CD4-positive, alpha-beta memory T cell (primary cell): ENCODE measurements around the gene TMEM178B. TPM values are rescaled to one million over a fixed set of nuclear protein-coding genes. Genes with fewer than 3 reads are reported as not detected.

Source experiments
- CTCF ChIA-PET: fragments of 350-600 bp; sonication (Branson Sonifier 250); formaldehyde crosslinking; loops from one replicate; lab custom pipeline; 2021; ENCODE audit warnings: inconsistent platforms; ENCODE audit not compliant: partially characterized antibody; lab: Charles Lee
- POLR2A ChIA-PET: fragments of 350-600 bp; sonication (Branson Sonifier 250); formaldehyde crosslinking; loops from one replicate; lab custom pipeline; 2021; ENCODE audit not compliant: partially characterized antibody; lab: Charles Lee
- DNase-seq, 5 donors: peaks; one replicate each; pipeline versions ENCODE4 v3.0.0 to v3.0.0-alpha.2; 2020 to 2022; ENCODE audit warnings: mixed read lengths in 1 of 5
- H3K27ac ChIP-seq: one replicate; pipeline ENCODE4 v1.7.0; 2013; ENCODE audit warnings: low read depth, low read length
- H3K27me3 ChIP-seq: 2 replicates; pipeline ENCODE4 v1.7.0; 2013; ENCODE audit warnings: mild to moderate bottlenecking, low read length, moderate library complexity; ENCODE audit not compliant: insufficient read depth
- H3K36me3 ChIP-seq: 2 replicates; pipeline ENCODE4 v1.7.0; 2013; ENCODE audit warnings: mild to moderate bottlenecking, low read length, moderate library complexity; ENCODE audit not compliant: insufficient read depth
- H3K4me1 ChIP-seq: 2 replicates; pipeline ENCODE4 v1.7.0; 2013; ENCODE audit warnings: mild to moderate bottlenecking, low read length, moderate library complexity; ENCODE audit not compliant: insufficient read depth
- H3K4me3 ChIP-seq, 2 donors: one replicate each; pipeline ENCODE4 v1.7.0; 2013; ENCODE audit warnings: low read length in 2 of 2, mild to moderate bottlenecking in 1 of 2
- H3K9me3 ChIP-seq, 2 donors: one replicate each; pipeline ENCODE4 v1.7.0; 2013; ENCODE audit warnings: low read length in 2 of 2, control low read depth in 1 of 2; ENCODE audit not compliant: control insufficient read depth in 1 of 2
- H3K27ac Mint-ChIP-seq, 7 donors: one replicate each; pipeline ENCODE4 v1.8.0; 2020 to 2021; ENCODE audit warnings: mixed read lengths in 7 of 7, mild to moderate bottlenecking in 6 of 7, inconsistent platforms in 3 of 7, moderate library complexity in 3 of 7
- H3K27me3 Mint-ChIP-seq, 2 donors: one replicate each; pipeline ENCODE4 v1.8.0; 2020 to 2021; ENCODE audit warnings: mixed read lengths in 2 of 2
- H3K36me3 Mint-ChIP-seq, 2 donors: one replicate each; pipeline ENCODE4 v1.8.0; 2020 to 2021; ENCODE audit warnings: mixed read lengths in 2 of 2, inconsistent platforms in 1 of 2, mild to moderate bottlenecking in 1 of 2
- H3K4me1 Mint-ChIP-seq, 4 donors: one replicate each; pipeline ENCODE4 v1.8.0; 2020 to 2021; ENCODE audit warnings: mixed read lengths in 4 of 4, mild to moderate bottlenecking in 1 of 4
- H3K4me3 Mint-ChIP-seq, 8 donors: one replicate each; pipeline ENCODE4 v1.8.0; 2020 to 2021; ENCODE audit warnings: mixed read lengths in 8 of 8, mild to moderate bottlenecking in 7 of 8, moderate library complexity in 6 of 8, inconsistent platforms in 3 of 8
- H3K9me3 Mint-ChIP-seq, 8 donors: one replicate each; pipeline ENCODE4 v1.8.0; 2020 to 2021; ENCODE audit warnings: mixed read lengths in 8 of 8, mild to moderate bottlenecking in 5 of 8, inconsistent platforms in 3 of 8, moderate library complexity in 1 of 8
- intact Hi-C: fragments of 100-400 bp; cut with micrococcal nuclease; formaldehyde crosslinking; loops from one replicate; pipeline ENCODE4 v1.15.1; 2023
- polyA plus RNA-seq, 2 donors: library from polyadenylated mRNA; unstranded; fragments of 300-500 nt; fragmentation: Illumina TruSeq; gene quantifications; one replicate each; pipeline ENCODE4 v1.2.3, GENCODE V29; 2021
- total RNA-seq, 2 experiments: library from RNA; stranded (reverse); gene quantifications; one replicate each; pipeline ENCODE4 v1.2.3, GENCODE V29; 2021

The TMEM178B gene
- total and polyA plus RNA-seq, 4 experiments from 2014 or later = 0.20 to 0.89 (median 0.49) TPM

DNA sequence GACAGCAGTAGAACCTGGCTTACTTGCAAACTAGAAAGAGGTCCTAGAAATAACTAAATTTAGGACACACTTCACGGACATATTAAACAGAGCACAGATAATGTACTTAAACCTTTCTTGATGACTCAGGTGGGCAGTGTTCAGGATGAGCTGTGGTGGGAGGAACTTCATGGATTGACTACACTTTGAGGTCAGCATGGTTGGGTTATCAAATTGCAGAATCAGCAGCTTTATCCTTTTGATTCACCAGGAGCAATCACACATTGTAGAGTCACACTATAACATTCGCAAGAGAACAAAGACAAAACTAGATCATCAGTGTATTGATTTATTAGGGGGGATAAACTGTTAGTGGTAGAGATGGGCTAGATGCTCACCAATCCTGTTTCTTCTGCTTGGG, 438.7 kb downstream of the TMEM178B start:
- H3K27me3 ChIP-seq = peaks cover 7% of the 10 kb centered on the region
- H3K36me3 ChIP-seq = no peaks in the 10 kb centered on the region
- H3K4me1 Mint-ChIP-seq = peaks cover 7 to 16% (median 11%) of the 10 kb centered on the region in 4 donors
- intact Hi-C loops = no loop called here
- H3K4me3 ChIP-seq = no peak overlapping the region
- ChIA-PET CTCF (no interaction called here), POLR2A (no interaction called here)
- peak overlapping the region in 7 of 8 donors; percentile 68 to 81 (median 80) for H3K4me3 Mint-ChIP-seq
- no peak for DNase-seq
- H3K4me1 ChIP-seq = peaks cover 4% of the 10 kb centered on the region
- H3K9me3 ChIP-seq = no peaks in the 10 kb centered on the region
- H3K27me3 Mint-ChIP-seq = peaks cover 41 to 44% of the 10 kb centered on the region in 2 donors
- no peak overlapping the region for H3K27ac ChIP-seq
- no peaks in the 10 kb centered on the region for H3K36me3 Mint-ChIP-seq
- no peak overlapping the region for H3K27ac Mint-ChIP-seq
- peaks cover 2 to 10% (median 8%) of the 10 kb centered on the region in 8 donors for H3K9me3 Mint-ChIP-seq

DNA sequence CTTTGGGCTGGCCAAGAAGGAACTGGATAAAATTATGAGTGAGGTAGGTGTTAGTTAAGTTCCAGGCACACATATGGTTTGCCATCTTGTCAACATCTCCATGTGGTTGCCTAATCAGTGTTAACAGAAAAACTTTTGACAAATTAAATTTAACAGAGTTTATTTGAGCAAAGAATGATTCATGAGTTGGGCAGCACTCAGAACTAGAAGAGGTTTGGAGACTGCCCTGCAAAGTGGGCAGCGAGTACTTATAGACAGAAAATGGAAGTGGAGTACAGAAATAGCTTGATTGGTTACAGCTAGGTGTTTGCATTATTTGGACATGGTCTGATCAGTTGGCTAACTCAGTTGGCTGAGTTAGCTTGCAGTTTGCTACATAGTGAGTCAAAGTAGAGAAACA, 439.9 kb downstream of the TMEM178B start:
- Histone ChIP-seq H3K9me3 (no peaks in the 10 kb centered on the region), H3K36me3 (no peaks in the 10 kb centered on the region), H3K4me3 (no peak overlapping the region), H3K4me1 (peaks cover 4% of the 10 kb centered on the region), H3K27ac (no peak overlapping the region), H3K27me3 (peaks cover 7% of the 10 kb centered on the region)
- intact Hi-C loops = no loop called here
- ChIA-PET CTCF (interaction anchor here (0.9 to 1.7 kb wide), 3 partner anchors 9 to 20 kb away, joined by 3 to 5 read pairs (median 3); no protein-coding TSS in a partner anchor), POLR2A (no interaction called here)
- H3K4me3 Mint-ChIP-seq = no peak overlapping the region
- no peaks in the 10 kb centered on the region for H3K36me3 Mint-ChIP-seq
- DNase-seq = no peak
- H3K4me1 Mint-ChIP-seq = peaks cover 7 to 16% (median 11%) of the 10 kb centered on the region in 4 donors
- H3K27ac Mint-ChIP-seq = no peak overlapping the region
- peaks cover 35% of the 10 kb centered on the region in 2 donors for H3K27me3 Mint-ChIP-seq
- H3K9me3 Mint-ChIP-seq = peaks cover 2 to 12% (median 8%) of the 10 kb centered on the region in 8 donors

DNA sequence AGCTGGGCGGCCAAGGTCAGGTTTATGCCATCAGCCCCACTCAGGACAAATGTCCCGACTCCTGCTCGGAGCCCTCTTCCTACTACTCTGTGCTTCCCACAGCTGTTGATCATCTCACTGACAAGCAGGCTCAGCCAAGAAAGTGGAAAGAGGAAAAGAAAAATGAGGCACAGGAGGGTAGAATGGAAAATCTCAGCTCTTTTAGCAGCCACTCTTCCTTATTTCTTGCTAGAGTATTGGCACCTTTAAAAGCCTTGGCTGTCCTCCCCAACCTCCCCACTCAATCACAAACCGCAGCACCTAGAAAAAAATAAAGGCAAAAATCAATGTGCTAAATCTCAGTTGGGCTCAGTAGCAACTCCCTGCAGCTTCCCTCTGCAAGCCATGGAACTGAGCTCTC, 442.1 kb downstream of the TMEM178B start:
- no peak for DNase-seq
- Mint-ChIP-seq H3K9me3 (peaks cover 2 to 12% (median 8%) of the 10 kb centered on the region in 8 donors), H3K27me3 (peaks cover 24 to 25% of the 10 kb centered on the region in 2 donors), H3K4me3 (no peak overlapping the region), H3K36me3 (no peaks in the 10 kb centered on the region), H3K27ac (no peak overlapping the region), H3K4me1 (peaks cover 7 to 13% (median 9%) of the 10 kb centered on the region in 4 donors)
- Histone ChIP-seq H3K27ac (no peak overlapping the region), H3K4me1 (peaks cover 4% of the 10 kb centered on the region), H3K36me3 (no peaks in the 10 kb centered on the region), H3K9me3 (no peaks in the 10 kb centered on the region), H3K27me3 (peaks cover 5% of the 10 kb centered on the region), H3K4me3 (no peak overlapping the region)
- POLR2A ChIA-PET = no interaction called here
- intact Hi-C loops = no loop called here
- CTCF ChIA-PET = interaction anchor here (1.2 kb wide), 1 partner anchor 18 kb away, joined by 3 read pairs; no protein-coding TSS in a partner anchor

DNA sequence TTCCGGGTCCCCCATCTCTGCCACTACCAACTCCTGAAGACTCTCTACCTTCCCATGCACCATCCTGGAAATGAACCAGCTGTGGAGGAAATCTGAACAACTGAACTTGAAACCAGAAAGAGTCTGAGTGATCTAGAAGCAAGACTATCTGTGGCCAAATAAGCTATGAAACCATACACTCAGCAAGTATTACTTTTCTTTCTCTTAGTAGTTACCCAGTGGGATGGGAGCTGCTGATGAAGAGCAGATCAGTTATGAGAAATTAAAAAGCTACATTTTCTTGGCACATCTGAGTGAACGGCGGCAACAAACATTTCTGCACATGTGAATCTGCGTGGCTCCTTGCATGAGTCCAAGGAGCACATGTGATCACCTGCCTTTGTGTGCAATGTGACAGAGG, 445.8 kb downstream of the TMEM178B start:
- ChIA-PET CTCF (interaction anchor here (2.1 kb wide), 1 partner anchor 14 kb away, joined by 6 read pairs; no protein-coding TSS in a partner anchor), POLR2A (no interaction called here)
- no peaks in the 10 kb centered on the region for H3K9me3 ChIP-seq
- no peaks in the 10 kb centered on the region for H3K27me3 ChIP-seq
- no peaks in the 10 kb centered on the region for H3K4me1 Mint-ChIP-seq
- H3K4me3 Mint-ChIP-seq = no peak overlapping the region
- peaks cover 0 to 4% (median 0%) of the 10 kb centered on the region in 8 donors for H3K9me3 Mint-ChIP-seq
- H3K4me1 ChIP-seq = no peaks in the 10 kb centered on the region
- H3K27ac Mint-ChIP-seq = no peak overlapping the region
- no peak overlapping the region for H3K27ac ChIP-seq
- no peak overlapping the region for H3K4me3 ChIP-seq
- intact Hi-C loops = no loop called here
- H3K36me3 ChIP-seq = no peaks in the 10 kb centered on the region
- H3K36me3 Mint-ChIP-seq = no peaks in the 10 kb centered on the region
- DNase-seq = no peak
- peaks cover 6 to 7% of the 10 kb centered on the region in 2 donors for H3K27me3 Mint-ChIP-seq

DNA sequence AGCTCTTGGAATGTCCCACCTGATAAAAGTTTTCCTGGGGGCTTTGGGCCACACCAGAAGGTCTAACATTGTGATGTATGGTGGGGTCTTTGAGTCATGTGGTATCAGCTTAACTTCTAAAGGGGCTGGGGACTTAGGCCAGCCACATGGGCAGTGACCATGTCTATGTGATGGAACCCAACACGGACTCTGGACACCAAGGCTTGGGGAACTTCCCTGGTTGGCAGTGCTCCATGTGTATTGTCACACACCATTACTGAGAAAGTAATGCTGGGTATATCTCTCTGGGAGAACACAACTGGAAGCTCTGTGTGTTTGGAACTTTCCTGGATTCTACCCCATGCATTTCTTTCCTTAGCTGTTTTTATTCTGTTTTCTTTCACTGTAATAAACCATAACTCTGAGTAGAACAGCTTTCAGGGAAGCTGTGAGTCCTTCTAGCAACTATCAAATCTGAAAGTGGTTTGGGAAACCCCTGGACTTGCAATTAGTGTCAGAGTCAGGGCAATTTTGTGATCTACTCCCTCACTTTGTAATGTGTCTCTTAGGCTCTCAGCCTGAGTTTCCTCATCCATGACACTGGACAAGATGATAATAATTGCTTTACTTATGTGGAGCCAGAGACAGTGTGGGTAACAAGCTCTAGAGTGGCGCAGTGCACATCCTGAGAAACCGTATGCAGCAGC, 448.9 kb downstream of the TMEM178B start:
- ChIA-PET CTCF (interaction anchor here (0.9 to 3.4 kb wide), 2 partner anchors 10 to 11 kb away, joined by 3 to 19 read pairs; no protein-coding TSS in a partner anchor), POLR2A (no interaction called here)
- H3K27me3 Mint-ChIP-seq = peaks cover 0 to 7% of the 10 kb centered on the region in 2 donors
- intact Hi-C loops = no loop called here
- no peaks in the 10 kb centered on the region for H3K9me3 ChIP-seq
- no peak for DNase-seq
- H3K4me3 Mint-ChIP-seq = no peak overlapping the region
- H3K36me3 Mint-ChIP-seq = no peaks in the 10 kb centered on the region
- no peaks in the 10 kb centered on the region for H3K4me1 Mint-ChIP-seq
- H3K36me3 ChIP-seq = no peaks in the 10 kb centered on the region
- H3K27me3 ChIP-seq = no peaks in the 10 kb centered on the region
- H3K27ac Mint-ChIP-seq = no peak overlapping the region
- H3K9me3 Mint-ChIP-seq = peaks cover 0 to 2% (median 0%) of the 10 kb centered on the region in 8 donors
- H3K4me3 ChIP-seq = no peak overlapping the region
- H3K27ac ChIP-seq = no peak overlapping the region
- no peaks in the 10 kb centered on the region for H3K4me1 ChIP-seq

DNA sequence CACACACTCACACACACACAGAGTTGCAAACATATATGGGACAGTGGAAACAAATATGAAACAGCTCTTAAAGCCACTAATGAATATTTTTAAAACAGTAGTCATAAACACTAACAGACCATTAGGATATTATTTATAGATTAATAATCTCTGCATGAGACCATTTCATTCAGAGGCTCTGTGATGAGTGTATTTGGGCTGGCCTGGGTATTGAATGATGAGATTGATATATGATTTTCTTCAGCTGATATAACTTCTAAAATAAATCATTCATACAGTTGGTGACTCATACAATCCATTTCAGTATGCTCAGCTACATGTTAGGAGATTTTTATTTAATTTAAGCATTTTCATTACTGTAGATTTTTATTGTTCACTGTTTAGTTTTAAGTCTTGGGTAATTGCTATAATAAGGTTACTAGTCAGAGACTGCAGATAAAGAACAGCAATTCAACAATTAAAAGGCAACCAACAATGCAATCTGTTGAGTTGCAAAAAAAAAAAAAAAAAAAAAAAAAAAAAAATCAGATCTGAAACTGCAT, 452.2 kb downstream of the TMEM178B start:
- peaks cover 5% of the 10 kb centered on the region for H3K27me3 ChIP-seq
- H3K4me3 Mint-ChIP-seq = no peak overlapping the region
- DNase-seq = no peak
- no peaks in the 10 kb centered on the region for H3K36me3 Mint-ChIP-seq
- no peaks in the 10 kb centered on the region for H3K4me1 ChIP-seq
- H3K9me3 ChIP-seq = no peaks in the 10 kb centered on the region
- no peak overlapping the region for H3K27ac Mint-ChIP-seq
- no peaks in the 10 kb centered on the region for H3K9me3 Mint-ChIP-seq
- intact Hi-C loops = no loop called here
- H3K27ac ChIP-seq = no peak overlapping the region
- ChIA-PET CTCF (interaction anchor here (2.3 kb wide), 1 partner anchor 9 kb away, joined by 8 read pairs; no protein-coding TSS in a partner anchor), POLR2A (no interaction called here)
- H3K36me3 ChIP-seq = no peaks in the 10 kb centered on the region
- no peaks in the 10 kb centered on the region for H3K4me1 Mint-ChIP-seq
- H3K4me3 ChIP-seq = no peak overlapping the region
- peaks cover 4 to 17% of the 10 kb centered on the region in 2 donors for H3K27me3 Mint-ChIP-seq

DNA sequence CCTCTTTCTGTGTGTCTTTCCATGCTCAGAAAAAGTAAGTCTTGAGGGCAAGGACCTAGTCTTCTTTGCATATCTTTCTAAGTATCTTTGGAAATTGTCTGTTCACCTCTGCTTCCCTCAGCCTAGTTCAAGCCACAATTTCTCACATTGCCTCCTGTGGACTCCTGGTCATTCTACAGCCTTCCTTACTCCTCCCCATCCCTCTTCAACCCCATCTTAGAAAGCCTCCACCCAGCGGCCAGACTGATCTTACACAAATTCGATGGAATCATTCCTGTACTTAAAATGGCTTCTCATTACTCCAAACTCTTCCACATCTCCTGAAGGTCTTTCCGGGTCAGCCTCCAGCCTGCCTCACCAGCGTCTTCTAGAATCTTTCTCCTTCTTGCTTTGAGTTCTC, 453.2 kb downstream of the TMEM178B start:
- CTCF ChIA-PET = no interaction called here
- POLR2A ChIA-PET = no interaction called here
- no peaks in the 10 kb centered on the region for H3K36me3 ChIP-seq
- intact Hi-C loops = no loop called here
- Mint-ChIP-seq H3K9me3 (no peaks in the 10 kb centered on the region), H3K36me3 (no peaks in the 10 kb centered on the region), H3K27me3 (peaks cover 4 to 17% of the 10 kb centered on the region in 2 donors), H3K4me1 (no peaks in the 10 kb centered on the region), H3K27ac (no peak overlapping the region), H3K4me3 (no peak overlapping the region)
- no peak for DNase-seq
- no peak overlapping the region for H3K4me3 ChIP-seq
- no peak overlapping the region for H3K27ac ChIP-seq
- H3K4me1 ChIP-seq = no peaks in the 10 kb centered on the region
- H3K9me3 ChIP-seq = no peaks in the 10 kb centered on the region
- peaks cover 5% of the 10 kb centered on the region for H3K27me3 ChIP-seq
